ENCODE measurements around the gene MEF2C.

MEF2C gene

DNA sequence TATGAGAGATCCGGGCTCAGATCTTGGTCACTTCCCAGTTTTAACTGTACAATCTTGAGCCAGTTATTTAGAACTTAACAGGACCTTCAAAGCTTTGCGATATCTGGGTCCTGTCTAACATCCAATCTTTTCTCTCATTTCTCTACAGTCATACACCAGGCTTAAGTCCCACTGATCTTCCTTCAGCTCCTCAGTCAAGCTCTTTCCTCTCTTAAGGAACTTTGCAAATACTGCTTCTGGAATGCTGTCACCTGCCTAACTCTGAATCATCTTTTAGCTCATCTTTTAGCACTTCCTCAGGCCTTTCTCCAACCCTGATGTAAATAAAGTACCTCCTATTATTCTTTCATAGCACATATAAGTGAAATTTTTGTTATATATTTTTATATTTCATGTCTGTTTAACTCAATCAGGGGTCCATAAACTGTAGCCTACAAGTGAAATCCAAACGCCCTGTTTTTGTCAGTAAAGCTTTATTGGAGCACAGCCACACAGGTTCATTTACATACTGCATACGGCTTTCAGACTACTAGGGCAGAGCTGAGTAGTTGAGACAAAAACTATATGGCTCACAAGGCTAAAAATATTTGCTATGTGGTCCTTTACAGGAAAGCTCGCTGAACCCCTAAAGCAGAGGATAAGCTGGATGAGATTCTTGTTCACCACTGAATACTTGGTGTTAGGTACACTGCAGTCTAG is 63.5 kb downstream of the MEF2C start:
- H3K4me3 ChIP-seq (ENCODE audit: low read depth, low read length) = no peak overlapping the region
- TF ChIP-seq, protein P1, sequence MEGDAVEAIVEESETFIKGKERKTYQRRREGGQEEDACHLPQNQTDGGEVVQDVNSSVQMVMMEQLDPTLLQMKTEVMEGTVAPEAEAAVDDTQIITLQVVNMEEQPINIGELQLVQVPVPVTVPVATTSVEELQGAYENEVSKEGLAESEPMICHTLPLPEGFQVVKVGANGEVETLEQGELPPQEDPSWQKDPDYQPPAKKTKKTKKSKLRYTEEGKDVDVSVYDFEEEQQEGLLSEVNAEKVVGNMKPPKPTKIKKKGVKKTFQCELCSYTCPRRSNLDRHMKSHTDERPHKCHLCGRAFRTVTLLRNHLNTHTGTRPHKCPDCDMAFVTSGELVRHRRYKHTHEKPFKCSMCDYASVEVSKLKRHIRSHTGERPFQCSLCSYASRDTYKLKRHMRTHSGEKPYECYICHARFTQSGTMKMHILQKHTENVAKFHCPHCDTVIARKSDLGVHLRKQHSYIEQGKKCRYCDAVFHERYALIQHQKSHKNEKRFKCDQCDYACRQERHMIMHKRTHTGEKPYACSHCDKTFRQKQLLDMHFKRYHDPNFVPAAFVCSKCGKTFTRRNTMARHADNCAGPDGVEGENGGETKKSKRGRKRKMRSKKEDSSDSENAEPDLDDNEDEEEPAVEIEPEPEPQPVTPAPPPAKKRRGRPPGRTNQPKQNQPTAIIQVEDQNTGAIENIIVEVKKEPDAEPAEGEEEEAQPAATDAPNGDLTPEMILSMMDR (IDR thresholded peaks at IDR 0.05; ENCODE audit: control insufficient read depth, extremely low read depth, insufficient read depth) = no peak
- DNase-seq (ENCODE audit: low read depth) = no peak

DNA sequence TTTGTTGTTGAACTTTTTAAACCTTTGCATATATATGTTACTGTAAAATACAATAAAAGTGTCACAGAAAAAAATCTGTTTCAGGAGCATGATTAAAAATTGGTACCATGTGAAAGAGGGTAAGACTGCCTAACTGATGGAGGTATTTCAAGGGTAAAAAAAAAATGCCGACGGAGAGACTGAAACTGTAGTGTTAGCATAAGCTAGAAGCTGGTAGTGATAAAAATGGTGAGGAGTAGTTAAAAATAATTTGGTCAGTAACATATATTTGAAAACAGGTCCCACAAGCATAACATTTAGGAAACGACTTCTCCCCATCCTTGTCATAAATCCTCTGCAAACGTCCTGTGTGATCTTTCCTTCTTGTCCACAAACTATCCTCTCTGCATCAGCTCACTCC is 64.7 kb downstream of the MEF2C start:
- H3K4me3 ChIP-seq (ENCODE audit: low read depth, low read length) = no peak overlapping the region
- no peak for DNase-seq (ENCODE audit: low read depth)
- TF ChIP-seq, protein P1 (IDR thresholded peaks at IDR 0.05; ENCODE audit: control insufficient read depth, extremely low read depth, insufficient read depth) = no peak

DNA sequence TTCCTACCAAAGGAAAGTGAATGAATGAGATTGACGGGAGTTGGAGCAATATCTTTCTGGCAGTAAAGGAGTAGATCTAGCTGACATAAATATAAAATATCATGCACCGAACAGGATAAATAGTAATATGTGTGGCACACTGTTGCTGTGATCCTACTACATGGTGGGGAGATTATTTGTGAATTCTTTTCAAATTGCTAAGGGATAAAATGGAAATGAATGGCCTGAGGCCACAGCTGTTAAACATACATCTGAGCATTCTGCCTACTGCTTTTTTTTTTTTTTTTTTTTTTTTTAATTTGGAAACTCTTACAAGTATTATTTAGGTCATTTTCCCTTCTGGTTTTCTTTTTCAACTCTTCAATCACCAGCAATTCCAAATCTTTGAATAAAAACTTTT is 66.8 kb downstream of the MEF2C start:
- TF ChIP-seq, protein P1 (IDR thresholded peaks at IDR 0.05; ENCODE audit: control insufficient read depth, extremely low read depth, insufficient read depth) = no peak
- H3K4me3 ChIP-seq (ENCODE audit: low read depth, low read length) = no peak overlapping the region
- no peak for DNase-seq (ENCODE audit: low read depth)

DNA sequence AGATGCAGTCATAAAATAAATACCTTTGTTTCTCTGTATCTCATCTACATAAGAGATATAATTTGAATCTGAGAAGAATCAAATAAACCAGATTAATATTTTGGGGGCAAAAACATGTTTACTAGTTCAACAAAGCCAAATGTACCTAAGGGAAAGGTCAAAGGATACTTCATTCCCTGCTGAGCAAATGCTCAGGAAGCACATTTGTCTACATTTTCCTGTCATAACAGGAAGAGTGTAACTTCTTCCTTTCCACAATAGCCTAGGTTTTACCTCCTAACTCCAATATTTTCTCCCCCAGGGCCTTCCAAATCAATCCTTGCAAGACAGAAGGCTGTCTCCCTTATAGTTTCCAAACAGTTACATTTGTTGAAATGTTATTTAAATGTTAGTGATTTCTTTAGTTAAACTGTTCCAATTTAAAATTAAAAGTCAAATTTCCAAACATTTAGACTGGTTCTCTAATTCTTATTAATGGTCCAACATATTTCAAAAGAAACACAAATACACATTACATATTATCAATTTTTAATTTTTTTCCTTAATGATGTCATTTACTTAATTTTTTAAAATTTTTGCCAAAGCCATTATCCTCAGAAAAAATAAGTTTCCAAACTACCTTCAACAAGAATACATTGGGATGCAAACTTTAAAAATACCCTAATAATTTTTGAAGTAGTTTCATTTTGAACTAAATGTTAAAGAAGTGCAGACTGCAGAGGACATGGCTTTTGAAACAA is 67.8 kb downstream of the MEF2C start:
- TF ChIP-seq, protein P1 (IDR thresholded peaks at IDR 0.05; ENCODE audit: control insufficient read depth, extremely low read depth, insufficient read depth) = no peak
- no peak overlapping the region for H3K4me3 ChIP-seq (ENCODE audit: low read depth, low read length)
- DNase-seq (ENCODE audit: low read depth) = no peak

DNA sequence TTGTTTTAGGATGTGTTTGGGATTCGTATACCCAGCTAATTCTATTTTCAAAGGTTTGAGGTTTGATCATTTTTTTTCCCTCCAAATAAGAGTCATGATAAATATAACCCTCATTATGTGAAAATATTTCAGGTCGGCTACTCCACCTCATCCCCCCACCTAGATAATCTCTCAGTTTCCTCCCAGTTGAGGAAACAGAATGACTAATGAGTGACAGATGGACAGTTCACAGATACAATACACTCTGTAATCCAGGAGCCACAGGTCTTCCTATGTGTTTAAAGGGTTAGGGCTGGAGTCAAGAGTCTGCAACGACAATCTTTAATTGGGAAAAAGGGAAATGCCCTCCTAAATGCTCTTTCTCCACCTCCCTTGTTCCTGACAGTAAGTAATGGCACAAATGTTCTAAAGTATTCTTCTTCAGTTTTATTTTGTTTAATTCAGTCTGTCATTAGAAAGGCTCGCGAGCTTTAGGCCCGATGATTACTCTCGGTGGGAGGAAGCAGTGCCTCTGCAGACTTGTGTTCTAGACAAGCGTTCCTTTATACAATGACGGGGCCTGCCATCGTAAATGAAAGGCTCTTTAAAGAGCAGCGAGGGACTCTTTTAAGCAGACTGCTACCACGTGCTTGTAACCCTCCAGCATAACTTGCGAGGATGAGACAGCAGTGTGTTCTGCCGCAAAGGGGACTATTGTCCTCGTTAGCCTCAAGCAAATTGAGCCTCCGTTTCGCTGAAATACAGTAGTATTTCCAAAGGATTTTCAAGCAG is 69.0 kb downstream of the MEF2C start:
- no peak overlapping the region for H3K4me3 ChIP-seq (ENCODE audit: low read depth, low read length)
- TF ChIP-seq, protein P1 (IDR thresholded peaks at IDR 0.05; ENCODE audit: control insufficient read depth, extremely low read depth, insufficient read depth) = no peak
- DNase-seq (ENCODE audit: low read depth) = no peak

DNA sequence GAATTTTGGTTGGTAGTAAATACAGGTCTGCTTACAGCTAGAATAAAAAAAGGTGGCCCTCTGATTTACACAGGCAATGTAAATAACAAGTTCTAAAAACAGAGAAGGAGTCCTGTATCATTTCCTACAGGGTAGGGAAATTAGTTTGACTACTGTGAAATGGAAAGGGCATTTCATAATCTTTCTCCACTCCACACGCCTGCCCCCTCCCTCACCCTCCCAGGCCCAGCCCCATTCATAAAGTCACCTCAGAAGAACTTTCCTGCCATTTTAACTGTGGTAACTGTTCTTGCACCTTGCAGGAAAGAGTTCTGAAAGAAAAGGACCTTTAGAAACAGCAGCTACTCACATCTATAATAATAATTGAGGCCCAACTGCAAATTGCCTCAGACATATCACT is 69.7 kb downstream of the MEF2C start:
- TF ChIP-seq, protein P1 (IDR thresholded peaks at IDR 0.05; ENCODE audit: control insufficient read depth, extremely low read depth, insufficient read depth) = no peak
- DNase-seq (ENCODE audit: low read depth) = no peak
- H3K4me3 ChIP-seq (ENCODE audit: low read depth, low read length) = no peak overlapping the region

Data from LNCaP clone FGC (cell line).